ENCODE data around the gene ZFPL1.

GRCh38 chr11:65040847-65041622, 43.0 kb upstream of the ZFPL1 start, which contains the start of gene SAC3D1:
- no peak for TF ChIP-seq CTCF (conservative IDR thresholded peaks at IDR 0.05)
- TF ChIP-seq ZFX (IDR thresholded peaks at IDR 0.05), result no peak

Data from C4-2B (cell line).